AG10803 (cell line): ENCODE data around the gene SHC3.
A peak's percentile ranks its signal among the peaks of the same experiment; 100 is the strongest.

ENCODE experiments used
- DNase-seq: peaks from one replicate; pipeline ENCODE4 v3.0.0; 2010; ENCODE audit warnings: low read depth
- H3K4me3 ChIP-seq: 2 replicates; pipeline ENCODE4 v1.5.1; 2011; ENCODE audit warnings: mild to moderate bottlenecking, low read length, control low read depth
- CTCF ChIP-seq: conservative IDR thresholded peaks from 2 replicates; pipeline ENCODE4 v1.5.1; 2011; ENCODE audit warnings: mild to moderate bottlenecking, low read length, control low read depth, inconsistent platforms

The SHC3 gene

GRCh38 chr9:88993871-88994460, 184.7 kb downstream of the SHC3 start:
- no peak for DNase-seq
- TF ChIP-seq CTCF, result no peak
- H3K4me3 ChIP-seq, result no peak overlapping the region

- no peak overlapping the region for H3K4me3 ChIP-seq
- no peak for TF ChIP-seq CTCF
- DNase-seq, result no peak
Observed at GRCh38 chr9:88993327-88993726, 185.3 kb downstream of the SHC3 start.

- no peak for TF ChIP-seq CTCF
- no peak for DNase-seq
- H3K4me3 ChIP-seq, result peak overlapping the region; percentile 68
Observed at GRCh38 chr9:88992556-88992955, 186.1 kb downstream of the SHC3 start.

- H3K4me3 ChIP-seq, result peak within 1 kb of the TSS; percentile 68
- no peak for TF ChIP-seq CTCF
- peak; percentile 15 for DNase-seq
Observed at GRCh38 chr9:88991066-88992034, 187.3 kb downstream of the SHC3 start, which contains the start of gene S1PR3. Gene S1PR3 (plus strand): TSS chr9:88991468. CDS start chr9:89001201, 9,733 bp downstream.

- TF ChIP-seq CTCF, result no peak
- no peak for DNase-seq
- peak overlapping the region; percentile 68 for H3K4me3 ChIP-seq
Observed at GRCh38 chr9:88990729-88991065, 187.9 kb downstream of the SHC3 start.

GRCh38 chr9:88990041-88990728, 188.4 kb downstream of the SHC3 start:
- no peak for TF ChIP-seq CTCF
- no peak for DNase-seq
- H3K4me3 ChIP-seq, result no peak overlapping the region
